ENCODE data around the gene PEX14.

Gene PEX14

GRCh38 chr1:10633416-10633815 lies 158.7 kb downstream of the PEX14 start:
- Histone ChIP-seq H3K9me3 (ENCODE audit: control insufficient read depth, low read length) (no peaks in the 10 kb centered on the region), H3K4me3 (ENCODE audit: insufficient read depth in 1 of 2, low read depth in 1 of 2, low read length in 2 of 2) (no peak overlapping the region), H3K9ac (ENCODE audit: low read length) (no peak overlapping the region), H3K4me2 (ENCODE audit: low read length, poor library complexity, severe bottlenecking) (no peak overlapping the region), H2BK120ac (ENCODE audit: low read depth, low read length) (no peak overlapping the region), H2BK12ac (ENCODE audit: low read length in 2 of 2) (no peak overlapping the region), H2BK15ac (ENCODE audit: low read depth, poor library complexity, severe bottlenecking) (no peak overlapping the region), H3K23ac (ENCODE audit: low read length in 2 of 2) (no peak overlapping the region), H3K14ac (ENCODE audit: low read length in 2 of 2) (peak overlapping the region in 1 of 2 experiments; percentile 33), H3K18ac (ENCODE audit: low read depth in 1 of 2, low read length in 2 of 2) (no peak overlapping the region), H3K27ac (ENCODE audit: low read length, poor library complexity, severe bottlenecking) (no peak overlapping the region), H2AFZ (ENCODE audit: low read depth, low read length) (no peak overlapping the region), H4K91ac (ENCODE audit: low read length) (no peak overlapping the region), H3K79me1 (replicated peaks; ENCODE audit: low read length, poor library complexity, severe bottlenecking) (peaks cover 2% of the 10 kb centered on the region), H3K4ac (ENCODE audit: low read depth in 1 of 2, low read length in 2 of 2) (no peak overlapping the region), H2AK5ac (ENCODE audit: low read length, severe bottlenecking) (no peak overlapping the region), H4K8ac (ENCODE audit: low read length) (no peak overlapping the region), H3K27me3 (ENCODE audit: control insufficient read depth in 1 of 2, insufficient read depth in 1 of 2, low read length in 2 of 2) (peaks cover 0 to 14% of the 10 kb centered on the region in 2 experiments), H3K4me1 (ENCODE audit: control insufficient read depth, insufficient read depth, low read depth, low read length) (peaks cover 28% of the 10 kb centered on the region), H2BK5ac (ENCODE audit: low read depth, low read length, poor library complexity, severe bottlenecking) (no peak overlapping the region), H3K36me3 (ENCODE audit: control insufficient read depth in 1 of 2, insufficient read depth in 2 of 2, low read depth in 1 of 2, low read length in 2 of 2) (peaks cover 3 to 49% of the 10 kb centered on the region in 2 experiments)
- 96% methylated on average over 10 of the region's 10 CpGs for WGBS
- no peak for DNase-seq

GRCh38 chr1:10634075-10634427 lies 159.3 kb downstream of the PEX14 start:
- H3K18ac ChIP-seq (ENCODE audit: low read depth in 1 of 2, low read length in 2 of 2): no peak overlapping the region
- no peak overlapping the region for H2BK15ac ChIP-seq (ENCODE audit: low read depth, poor library complexity, severe bottlenecking)
- H3K14ac ChIP-seq (ENCODE audit: low read length in 2 of 2): no peak overlapping the region
- no peak overlapping the region for H2BK5ac ChIP-seq (ENCODE audit: low read depth, low read length, poor library complexity, severe bottlenecking)
- H3K27ac ChIP-seq (ENCODE audit: low read length, poor library complexity, severe bottlenecking): no peak overlapping the region
- no peak overlapping the region for H3K4me2 ChIP-seq (ENCODE audit: low read length, poor library complexity, severe bottlenecking)
- H4K91ac ChIP-seq (ENCODE audit: low read length): peak overlapping the region; percentile 10
- no peak overlapping the region for H3K23ac ChIP-seq (ENCODE audit: low read length in 2 of 2)
- no peaks in the 10 kb centered on the region for H3K9me3 ChIP-seq (ENCODE audit: control insufficient read depth, low read length)
- peaks cover 3 to 43% of the 10 kb centered on the region in 2 experiments for H3K36me3 ChIP-seq (ENCODE audit: control insufficient read depth in 1 of 2, insufficient read depth in 2 of 2, low read depth in 1 of 2, low read length in 2 of 2)
- WGBS: 95% methylated on average over 8 of the region's 8 CpGs
- peaks cover 33% of the 10 kb centered on the region for H3K4me1 ChIP-seq (ENCODE audit: control insufficient read depth, insufficient read depth, low read depth, low read length)
- peaks cover 2% of the 10 kb centered on the region for H3K79me1 ChIP-seq (replicated peaks; ENCODE audit: low read length, poor library complexity, severe bottlenecking)
- H3K4me3 ChIP-seq (ENCODE audit: insufficient read depth in 1 of 2, low read depth in 1 of 2, low read length in 2 of 2): no peak overlapping the region
- H3K4ac ChIP-seq (ENCODE audit: low read depth in 1 of 2, low read length in 2 of 2): no peak overlapping the region
- H2BK12ac ChIP-seq (ENCODE audit: low read length in 2 of 2): no peak overlapping the region
- no peak overlapping the region for H3K9ac ChIP-seq (ENCODE audit: low read length)
- no peak overlapping the region for H4K8ac ChIP-seq (ENCODE audit: low read length)
- DNase-seq: no peak
- no peak overlapping the region for H2BK120ac ChIP-seq (ENCODE audit: low read depth, low read length)
- no peak overlapping the region for H2AFZ ChIP-seq (ENCODE audit: low read depth, low read length)
- peaks cover 0 to 16% of the 10 kb centered on the region in 2 experiments for H3K27me3 ChIP-seq (ENCODE audit: control insufficient read depth in 1 of 2, insufficient read depth in 1 of 2, low read length in 2 of 2)
- H2AK5ac ChIP-seq (ENCODE audit: low read length, severe bottlenecking): no peak overlapping the region

- Histone ChIP-seq H3K18ac (ENCODE audit: low read depth in 1 of 2, low read length in 2 of 2) (no peak overlapping the region), H3K4me1 (ENCODE audit: control insufficient read depth, insufficient read depth, low read depth, low read length) (peaks cover 37% of the 10 kb centered on the region), H2AFZ (ENCODE audit: low read depth, low read length) (no peak overlapping the region), H3K36me3 (ENCODE audit: control insufficient read depth in 1 of 2, insufficient read depth in 2 of 2, low read depth in 1 of 2, low read length in 2 of 2) (peaks cover 3 to 38% of the 10 kb centered on the region in 2 experiments), H4K8ac (ENCODE audit: low read length) (no peak overlapping the region), H4K91ac (ENCODE audit: low read length) (no peak overlapping the region), H2BK120ac (ENCODE audit: low read depth, low read length) (no peak overlapping the region), H2BK12ac (ENCODE audit: low read length in 2 of 2) (no peak overlapping the region), H3K9ac (ENCODE audit: low read length) (no peak overlapping the region), H3K4me2 (ENCODE audit: low read length, poor library complexity, severe bottlenecking) (no peak overlapping the region), H3K4me3 (ENCODE audit: insufficient read depth in 1 of 2, low read depth in 1 of 2, low read length in 2 of 2) (no peak overlapping the region), H3K79me1 (replicated peaks; ENCODE audit: low read length, poor library complexity, severe bottlenecking) (peaks cover 2% of the 10 kb centered on the region), H2BK15ac (ENCODE audit: low read depth, poor library complexity, severe bottlenecking) (no peak overlapping the region), H3K27ac (ENCODE audit: low read length, poor library complexity, severe bottlenecking) (no peak overlapping the region), H2AK5ac (ENCODE audit: low read length, severe bottlenecking) (no peak overlapping the region), H2BK5ac (ENCODE audit: low read depth, low read length, poor library complexity, severe bottlenecking) (no peak overlapping the region), H3K23ac (ENCODE audit: low read length in 2 of 2) (no peak overlapping the region), H3K9me3 (ENCODE audit: control insufficient read depth, low read length) (no peaks in the 10 kb centered on the region), H3K14ac (ENCODE audit: low read length in 2 of 2) (no peak overlapping the region), H3K4ac (ENCODE audit: low read depth in 1 of 2, low read length in 2 of 2) (no peak overlapping the region), H3K27me3 (ENCODE audit: control insufficient read depth in 1 of 2, insufficient read depth in 1 of 2, low read length in 2 of 2) (peaks cover 0 to 20% of the 10 kb centered on the region in 2 experiments)
- 83% methylated on average over 22 of the region's 23 CpGs for WGBS
- DNase-seq: no peak
These were observed 159.8 kb downstream of the PEX14 start for GRCh38 chr1:10634428-10635084.

GRCh38 chr1:10635085-10635896 lies 160.5 kb downstream of the PEX14 start:
- Histone ChIP-seq H3K18ac (ENCODE audit: low read depth in 1 of 2, low read length in 2 of 2) (no peak overlapping the region), H4K91ac (ENCODE audit: low read length) (no peak overlapping the region), H2BK120ac (ENCODE audit: low read depth, low read length) (no peak overlapping the region), H3K27ac (ENCODE audit: low read length, poor library complexity, severe bottlenecking) (no peak overlapping the region), H3K23ac (ENCODE audit: low read length in 2 of 2) (no peak overlapping the region), H3K79me1 (replicated peaks; ENCODE audit: low read length, poor library complexity, severe bottlenecking) (peaks cover 2% of the 10 kb centered on the region), H2AK5ac (ENCODE audit: low read length, severe bottlenecking) (no peak overlapping the region), H3K4me3 (ENCODE audit: insufficient read depth in 1 of 2, low read depth in 1 of 2, low read length in 2 of 2) (no peak overlapping the region), H3K4ac (ENCODE audit: low read depth in 1 of 2, low read length in 2 of 2) (no peak overlapping the region), H2BK15ac (ENCODE audit: low read depth, poor library complexity, severe bottlenecking) (no peak overlapping the region), H3K4me2 (ENCODE audit: low read length, poor library complexity, severe bottlenecking) (no peak overlapping the region), H3K4me1 (ENCODE audit: control insufficient read depth, insufficient read depth, low read depth, low read length) (peaks cover 40% of the 10 kb centered on the region), H3K9ac (ENCODE audit: low read length) (peak overlapping the region; percentile 5), H2BK5ac (ENCODE audit: low read depth, low read length, poor library complexity, severe bottlenecking) (no peak overlapping the region), H3K27me3 (ENCODE audit: control insufficient read depth in 1 of 2, insufficient read depth in 1 of 2, low read length in 2 of 2) (peaks cover 0 to 27% of the 10 kb centered on the region in 2 experiments), H3K36me3 (ENCODE audit: control insufficient read depth in 1 of 2, insufficient read depth in 2 of 2, low read depth in 1 of 2, low read length in 2 of 2) (peaks cover 3 to 31% of the 10 kb centered on the region in 2 experiments), H2AFZ (ENCODE audit: low read depth, low read length) (no peak overlapping the region), H2BK12ac (ENCODE audit: low read length in 2 of 2) (no peak overlapping the region), H3K14ac (ENCODE audit: low read length in 2 of 2) (no peak overlapping the region), H4K8ac (ENCODE audit: low read length) (no peak overlapping the region), H3K9me3 (ENCODE audit: control insufficient read depth, low read length) (no peaks in the 10 kb centered on the region)
- 92% methylated on average over 19 of the region's 23 CpGs for WGBS
- no peak for DNase-seq

Measured in mesenchymal stem cell (in vitro differentiated cells and primary cell).